Activated CD8-positive, alpha-beta memory T cell treated with anti-CD3 and anti-CD28 coated beads, Interleukin-2, amount 50 U/mL, for 48 hours (primary cell): ENCODE data around the gene NUB1.

ENCODE experiments used
- DNase-seq: peaks from one replicate; pipeline ENCODE4 v3.0.0-alpha.2; 2020

The NUB1 gene

GRCh38 chr7:151379534-151380198 is 38.1 kb downstream of the NUB1 start:
- DNase-seq: no peak

- no peak for DNase-seq
Observed at GRCh38 chr7:151380199-151381097, 38.8 kb downstream of the NUB1 start.

- DNase-seq: no peak
Observed at GRCh38 chr7:151381098-151381347, 39.4 kb downstream of the NUB1 start.

GRCh38 chr7:151381348-151382078 is 39.9 kb downstream of the NUB1 start:
- DNase-seq: peak; percentile 59

GRCh38 chr7:151382079-151382885 is 40.7 kb downstream of the NUB1 start:
- no peak for DNase-seq

GRCh38 chr7:151383638-151384351 is 42.2 kb downstream of the NUB1 start:
- DNase-seq: no peak

GRCh38 chr7:151384352-151384697 is 42.7 kb downstream of the NUB1 start:
- no peak for DNase-seq

- DNase-seq: no peak
Observed at GRCh38 chr7:151384776-151385625, 43.4 kb downstream of the NUB1 start.

- no peak for DNase-seq
Observed at GRCh38 chr7:151385626-151386300, 44.2 kb downstream of the NUB1 start.

- no peak for DNase-seq
Observed at GRCh38 chr7:151386301-151387160, 44.9 kb downstream of the NUB1 start.

- DNase-seq: no peak
Observed at GRCh38 chr7:151387161-151388006, 45.8 kb downstream of the NUB1 start.

- no peak for DNase-seq
Observed at GRCh38 chr7:151388007-151388297, 46.3 kb downstream of the NUB1 start.

GRCh38 chr7:151388430-151388829 is 46.8 kb downstream of the NUB1 start:
- no peak for DNase-seq

GRCh38 chr7:151389096-151389767 is 47.6 kb downstream of the NUB1 start:
- DNase-seq: no peak

- DNase-seq: no peak
Observed at GRCh38 chr7:151389768-151390597, 48.4 kb downstream of the NUB1 start.

GRCh38 chr7:151390598-151391357 is 49.2 kb downstream of the NUB1 start:
- DNase-seq: no peak

- DNase-seq: no peak
Observed at GRCh38 chr7:151391358-151391730, 49.7 kb downstream of the NUB1 start.
